Dedifferentiated amniotic fluid mesenchymal stem cell (primary cell): ENCODE measurements around the gene ACSF3.

Experiments
- DNase-seq: peaks from one replicate; pipeline ENCODE4 v3.0.0-alpha.2; 2016; ENCODE audit errors: extremely low spot score

The ACSF3 gene

DNA sequence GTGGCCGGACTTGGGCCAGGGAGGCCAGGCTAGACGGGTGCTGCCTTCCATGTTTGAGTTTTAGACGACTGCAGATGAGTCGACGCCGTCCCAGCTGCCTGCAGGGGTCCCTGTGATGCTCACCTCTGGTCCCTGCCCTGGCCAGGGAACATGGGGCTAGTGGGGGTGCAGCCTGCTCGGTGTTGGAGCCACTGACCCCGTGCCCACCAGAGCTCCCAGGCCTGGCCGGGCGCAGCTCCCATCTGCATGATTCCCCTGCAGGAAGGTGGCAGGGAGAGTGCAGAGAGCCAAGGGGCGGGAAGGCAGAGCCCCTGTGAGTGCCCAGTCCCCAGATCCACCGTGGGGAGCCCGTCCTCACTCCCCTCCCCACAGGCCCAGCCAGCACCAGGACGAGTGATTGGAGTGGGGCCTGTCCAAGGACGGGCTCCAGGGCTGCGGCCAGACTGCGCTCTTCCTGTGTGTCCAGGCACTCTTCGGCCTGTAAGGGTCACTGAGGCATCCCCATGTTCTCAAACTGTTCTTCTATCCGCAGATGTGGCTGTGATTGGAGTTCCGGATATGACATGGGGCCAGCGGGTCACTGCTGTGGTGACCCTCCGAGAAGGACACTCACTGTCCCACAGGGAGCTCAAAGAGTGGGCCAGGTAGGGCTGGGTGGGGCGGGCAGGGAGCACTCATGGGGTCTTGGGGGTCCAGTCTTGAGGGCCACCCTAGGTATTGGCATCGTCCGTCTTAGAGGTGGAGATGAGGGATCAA is 51.9 kb downstream of the ACSF3 start:
- no peak for DNase-seq

DNA sequence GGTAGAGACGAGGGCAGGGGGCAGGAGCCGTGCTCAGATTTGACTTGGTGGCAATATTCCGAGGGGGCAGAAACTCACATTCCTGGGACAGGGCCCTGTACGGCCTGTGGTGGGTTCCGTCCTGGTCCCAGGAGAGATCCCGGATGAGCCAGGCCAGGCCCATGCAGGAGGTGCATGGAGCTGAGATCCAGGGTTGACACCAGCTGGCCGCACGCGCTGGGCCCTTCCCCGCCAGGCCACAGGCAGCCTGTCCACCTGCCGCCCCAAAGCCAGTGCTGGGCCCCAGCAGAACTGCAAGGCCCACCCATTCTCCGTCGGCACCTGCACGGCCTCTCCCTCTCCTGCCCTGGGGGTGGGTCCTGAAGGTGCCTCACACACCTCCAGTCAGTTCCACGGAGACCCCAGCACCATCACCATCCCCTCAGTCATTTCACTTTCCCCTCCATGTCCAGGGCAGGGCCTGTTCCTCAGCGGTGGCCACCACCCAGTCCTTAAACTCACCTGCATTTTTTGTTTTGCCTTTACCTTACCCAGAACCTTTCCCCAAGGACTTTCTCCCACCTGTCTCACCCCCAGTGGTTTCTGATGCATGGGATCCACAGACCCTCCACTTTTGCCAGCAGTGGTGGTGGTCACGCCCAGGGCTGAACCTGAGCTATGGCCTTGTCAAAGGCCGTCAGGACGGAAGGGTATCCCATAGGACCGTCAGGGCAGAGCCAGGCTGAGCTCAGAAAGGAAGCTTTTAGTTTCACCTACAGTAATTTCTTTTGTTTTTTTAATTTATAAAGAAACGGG is 52.8 kb downstream of the ACSF3 start:
- no peak for DNase-seq

GRCh38 chr16:89147085-89147817 is 53.6 kb downstream of the ACSF3 start:
- no peak for DNase-seq

DNA sequence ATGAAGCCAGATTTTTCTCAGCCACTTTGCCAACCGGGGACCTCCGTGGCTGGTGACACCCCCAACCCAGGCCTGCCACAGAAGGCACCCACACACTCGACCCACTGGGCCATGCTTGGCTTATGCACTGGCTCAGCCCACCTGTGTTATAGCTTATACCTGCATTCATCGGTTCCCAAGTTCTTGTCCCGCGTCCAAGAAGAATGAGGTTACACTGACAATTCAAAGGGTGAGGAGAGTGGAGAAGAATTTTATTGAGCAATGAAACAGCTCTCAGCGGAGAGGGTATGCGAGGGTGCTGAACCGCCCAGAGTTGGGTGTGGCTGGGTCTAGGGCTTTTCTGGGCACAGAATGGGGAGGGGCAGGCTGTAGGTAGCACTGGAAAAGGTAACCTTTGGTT is 55.7 kb downstream of the ACSF3 start:
- DNase-seq: no peak

GRCh38 chr16:89150090-89150835 is 56.6 kb downstream of the ACSF3 start:
- DNase-seq: no peak

DNA sequence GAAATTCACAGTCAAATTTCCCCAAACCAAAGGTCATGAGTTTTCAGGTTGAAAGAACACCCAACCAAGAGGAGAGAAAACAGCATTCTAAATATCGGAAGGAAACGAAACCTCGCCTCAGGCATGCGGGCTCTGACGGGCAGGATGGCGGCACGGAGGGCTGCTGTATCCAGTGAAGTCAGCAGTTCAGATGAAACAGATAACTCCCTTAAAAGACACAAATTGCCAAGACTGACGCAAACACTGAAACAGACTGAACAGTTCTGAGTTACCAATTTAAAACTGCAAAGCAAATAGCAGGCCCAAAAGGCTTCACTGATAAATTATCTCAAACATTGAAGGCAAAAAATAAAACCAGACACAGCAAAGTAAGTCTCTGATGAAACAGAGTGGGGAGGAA is 57.3 kb downstream of the ACSF3 start:
- DNase-seq: no peak

DNA sequence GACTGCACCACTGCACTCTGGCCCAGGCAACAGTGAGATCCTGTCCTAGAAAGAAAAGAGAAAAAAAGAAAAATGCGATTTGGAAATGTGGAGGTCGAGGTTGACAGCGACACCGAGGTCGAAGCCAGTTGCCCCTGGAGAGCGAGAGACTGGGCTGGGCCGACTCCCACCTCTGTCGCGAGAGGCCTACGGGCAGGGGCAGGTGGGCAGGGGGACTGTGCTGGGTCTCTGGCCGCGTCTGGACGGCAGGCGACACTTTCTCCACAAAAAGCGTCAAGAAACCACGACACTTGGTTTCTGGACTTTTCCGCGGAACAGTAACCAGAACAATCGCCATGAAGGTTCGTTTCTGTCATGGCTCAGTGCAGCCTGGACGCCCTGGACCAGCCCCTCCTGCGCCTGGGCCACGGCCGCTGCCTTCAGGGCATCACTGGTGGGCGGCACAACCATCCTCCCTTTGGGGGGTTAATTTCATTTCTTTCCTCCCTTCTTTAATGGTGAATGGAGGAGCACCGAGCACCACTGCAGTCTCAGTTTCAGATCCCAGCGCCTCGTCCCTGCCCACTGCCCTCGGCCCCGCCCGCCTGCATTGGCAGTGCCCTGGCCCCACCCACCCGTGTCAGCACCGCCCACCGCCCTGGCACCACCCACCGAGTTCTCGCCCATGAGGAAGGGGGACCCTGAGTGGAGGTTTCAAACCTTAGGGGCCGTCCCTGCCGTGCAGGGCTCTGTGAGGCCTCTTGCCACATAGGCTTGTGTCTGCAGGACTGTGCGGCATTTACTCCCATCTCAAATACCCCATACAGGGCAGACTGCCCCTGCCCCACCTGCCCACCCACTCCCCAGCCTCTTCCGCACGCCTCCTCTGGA is 59.4 kb downstream of the ACSF3 start:
- DNase-seq: no peak

DNA sequence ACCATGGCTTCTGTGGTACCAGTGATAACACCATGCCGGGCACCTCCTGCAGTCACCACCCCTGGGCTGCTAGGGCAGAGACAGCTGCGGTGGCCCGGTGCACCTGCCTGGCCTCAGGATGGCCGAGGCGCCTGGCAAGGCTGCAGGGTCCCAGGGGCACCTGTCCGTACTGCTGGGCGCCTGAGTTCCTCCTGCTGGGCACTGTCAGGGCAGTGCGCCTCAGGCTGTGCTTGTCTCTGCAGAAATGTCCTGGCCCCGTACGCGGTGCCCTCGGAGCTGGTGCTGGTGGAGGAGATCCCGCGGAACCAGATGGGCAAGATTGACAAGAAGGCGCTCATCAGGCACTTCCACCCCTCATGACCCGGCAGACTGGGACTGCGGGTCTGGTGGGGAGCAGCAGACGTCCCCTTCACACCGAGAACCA is 60.2 kb downstream of the ACSF3 start:
- no peak for DNase-seq

- no peak for DNase-seq
These were observed 60.9 kb downstream of the ACSF3 start for GRCh38 chr16:89154390-89155183.

DNA sequence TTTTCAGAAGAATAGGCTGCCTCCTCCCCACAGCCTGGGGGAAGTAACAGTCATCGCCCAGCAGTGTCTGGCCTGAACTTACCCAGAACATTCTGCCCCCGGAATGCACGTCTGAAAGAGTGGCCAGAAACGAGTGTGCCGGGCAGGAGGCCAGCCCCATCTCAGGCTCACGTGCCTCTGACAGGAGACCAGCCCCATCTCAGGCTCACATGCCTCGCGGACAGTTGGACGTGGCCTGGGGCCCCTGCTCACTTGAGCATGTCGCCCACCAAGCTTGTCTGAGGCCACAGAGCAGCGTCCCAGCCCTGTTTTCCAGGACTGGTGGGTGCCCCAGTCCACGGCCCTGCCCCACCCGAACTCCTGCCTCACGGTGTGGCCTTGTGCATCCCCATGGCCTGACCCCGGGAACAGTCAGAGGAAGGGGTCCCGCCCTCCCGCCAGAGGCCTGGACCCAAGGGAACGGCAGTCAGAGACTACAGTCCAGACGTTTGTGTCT is 61.6 kb downstream of the ACSF3 start:
- peak; percentile 37 for DNase-seq

DNA sequence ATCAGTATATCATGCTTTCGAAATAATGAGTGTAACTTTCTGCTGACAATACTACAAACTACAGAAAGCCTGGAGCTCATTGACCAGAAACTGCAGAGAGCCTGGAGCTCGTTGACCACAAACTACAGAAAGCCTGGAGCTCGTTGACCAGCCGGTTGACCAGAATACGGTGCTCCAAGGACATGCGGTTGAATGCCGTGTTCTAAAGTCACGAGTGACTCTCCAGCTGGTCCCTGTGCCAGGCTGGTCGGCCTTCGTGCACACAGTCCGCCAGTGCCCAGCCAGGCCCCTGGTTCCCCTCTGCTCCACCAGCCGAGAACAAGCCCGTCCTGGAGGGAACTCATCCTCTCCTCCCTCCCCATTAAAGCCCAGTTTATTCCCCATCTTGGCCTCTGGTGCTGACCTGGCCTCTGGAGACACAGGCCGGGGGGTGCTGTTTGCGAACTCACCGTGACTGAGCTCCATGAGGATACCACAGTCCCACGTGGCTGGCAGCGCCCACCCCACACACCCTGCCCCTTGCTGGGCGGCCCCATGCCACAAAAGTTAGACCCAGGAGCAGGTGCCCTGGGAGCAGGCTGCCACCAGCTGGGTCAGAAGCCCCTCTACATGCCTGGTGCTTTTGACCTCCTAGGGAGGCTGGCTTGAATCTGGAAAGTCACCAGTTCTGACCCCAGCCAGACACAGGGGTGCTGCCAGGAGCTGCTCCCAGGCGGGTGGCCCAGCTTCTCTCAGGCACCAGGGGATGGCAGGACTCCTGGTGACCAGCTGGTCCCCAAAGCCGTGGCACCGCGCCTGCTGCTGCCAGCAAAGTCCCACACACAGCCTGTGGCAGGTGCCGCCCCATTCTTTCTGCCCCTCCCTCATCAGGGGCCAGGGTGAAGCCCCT is 62.4 kb downstream of the ACSF3 start:
- no peak for DNase-seq

DNA sequence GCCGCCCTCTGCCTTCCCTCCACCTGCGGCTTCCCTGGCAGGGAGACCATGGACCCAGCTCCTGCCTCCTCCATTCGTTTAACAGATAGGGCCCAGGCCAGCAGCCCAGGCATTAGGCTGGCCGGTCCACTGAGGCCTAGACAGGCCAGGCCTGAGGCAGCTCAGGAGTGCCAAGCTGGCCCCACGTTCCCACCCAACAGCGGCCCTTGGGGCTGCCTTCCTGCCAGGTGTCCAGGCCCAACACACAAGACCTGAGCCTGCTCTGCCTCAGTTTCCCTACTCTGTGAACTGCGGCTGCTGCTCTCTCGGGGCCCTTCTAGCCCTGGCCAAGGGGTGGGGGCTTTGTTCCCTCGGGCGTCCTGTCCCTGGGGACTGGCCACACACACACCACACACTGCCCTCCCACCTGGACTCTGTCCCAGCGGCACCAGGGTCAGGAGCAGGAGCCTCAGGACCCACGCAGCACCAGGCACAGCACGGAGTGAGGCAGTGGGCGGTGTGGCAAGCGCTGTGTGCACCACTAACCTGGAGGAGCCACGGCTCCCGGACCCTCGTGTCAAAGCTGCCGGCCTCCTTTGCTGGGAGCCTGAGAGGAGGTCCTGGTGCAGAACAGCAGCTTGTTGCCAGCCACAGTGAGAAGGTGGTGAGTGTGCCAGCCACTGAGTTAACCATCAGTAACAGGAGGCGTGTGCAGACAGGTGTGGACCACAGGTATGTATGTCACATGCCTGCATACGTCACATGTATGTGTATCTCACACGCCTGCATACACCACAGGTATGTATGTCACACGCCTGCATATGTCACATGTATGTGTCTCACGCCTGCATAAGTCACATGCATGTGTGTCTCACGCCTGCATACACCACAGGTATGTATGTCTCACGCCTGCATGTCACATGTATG is 63.3 kb downstream of the ACSF3 start:
- DNase-seq: no peak

DNA sequence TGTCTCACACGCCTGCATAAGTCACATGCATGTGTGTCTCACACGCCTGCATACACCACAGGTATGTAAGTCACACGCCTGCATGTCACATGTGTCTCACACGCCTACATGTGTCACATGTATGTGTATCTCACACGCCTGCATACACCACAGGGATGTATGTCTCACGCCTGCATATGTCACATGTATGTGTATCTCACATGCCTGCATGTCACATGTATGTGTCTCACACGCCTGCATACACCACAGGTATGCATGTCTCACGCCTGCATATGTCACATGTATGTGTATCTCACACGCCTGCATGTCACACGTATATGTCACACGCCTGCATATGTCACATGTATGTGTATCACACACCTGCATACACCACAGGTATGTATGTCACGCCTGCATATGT is 64.1 kb downstream of the ACSF3 start:
- no peak for DNase-seq

- DNase-seq: no peak
These were observed 65.6 kb downstream of the ACSF3 start for GRCh38 chr16:89159066-89159849.

DNA sequence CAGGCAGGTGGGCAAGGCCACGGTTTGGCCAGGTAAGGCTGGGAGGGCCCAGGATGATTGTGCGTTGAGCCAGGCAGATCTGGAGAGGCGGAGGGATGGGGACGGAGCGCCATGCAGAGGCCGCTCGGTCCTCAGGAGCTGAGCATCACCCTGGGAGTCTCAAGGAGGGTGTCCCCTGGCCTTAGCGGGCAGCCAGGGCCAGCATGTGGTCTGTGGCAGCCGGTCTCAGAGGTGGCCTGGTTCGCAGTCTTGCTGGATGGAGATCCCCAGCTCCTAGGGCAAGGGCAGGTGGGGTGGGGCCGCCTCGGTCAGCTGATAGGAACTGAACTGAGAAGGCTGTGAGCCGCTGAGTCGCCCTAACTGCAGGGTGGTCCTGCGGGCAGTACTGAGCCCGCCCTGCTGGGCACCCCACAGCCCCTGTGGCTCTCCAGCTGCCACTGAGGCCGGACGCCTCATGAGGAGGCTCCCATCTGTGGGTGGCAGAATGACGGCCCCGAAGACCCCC is 66.2 kb downstream of the ACSF3 start:
- DNase-seq: no peak

DNA sequence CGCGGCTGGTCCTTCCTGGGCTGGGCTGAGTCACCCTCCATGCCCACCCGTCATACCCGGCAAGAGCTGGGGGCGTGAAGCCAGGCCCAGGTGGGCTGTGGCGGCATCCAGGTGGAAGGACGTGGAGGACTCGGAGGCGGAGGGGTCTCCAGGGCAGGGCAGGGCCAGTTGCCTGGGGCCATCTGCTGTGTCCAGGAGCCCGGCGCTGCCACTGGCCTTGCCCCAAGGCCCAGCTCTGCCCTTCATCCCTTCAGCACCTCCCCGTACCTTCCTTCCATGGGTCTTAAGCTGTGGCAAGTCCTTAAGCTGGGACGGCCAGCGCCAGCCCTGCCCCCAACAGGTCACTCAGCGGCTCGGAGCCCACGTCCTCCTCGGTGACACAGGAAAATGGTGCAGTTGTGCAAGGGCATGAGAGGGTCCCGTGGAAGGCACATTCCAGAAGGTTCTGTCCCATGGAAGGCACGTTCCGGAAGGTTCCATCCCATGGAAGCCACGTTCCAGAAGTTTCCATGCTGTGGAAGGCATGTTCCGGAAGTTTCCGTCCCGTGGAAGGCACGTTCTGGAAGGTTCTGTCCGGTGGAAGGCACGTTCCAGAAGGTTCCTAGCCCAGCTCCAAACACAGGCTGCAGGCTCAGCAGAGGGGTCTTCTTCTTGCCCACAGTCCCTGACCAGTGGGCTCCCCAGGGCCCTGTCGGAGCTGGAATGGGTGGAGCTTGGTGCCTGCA is 67.5 kb downstream of the ACSF3 start:
- DNase-seq: no peak
